Activated CD4-positive, alpha-beta T cell treated with anti-CD3 and anti-CD28 coated beads for 4 hours (primary cell): Measurements from ENCODE around the gene ADH5.
"Not testable (repeated sequence)": the region's sequence is repeated elsewhere in the genome, so short reads cannot be mapped to it uniquely, and the experiment has no call there.

Experiments used
- DNase-seq, 2 donors: peaks; one replicate each; pipeline ENCODE4 v3.0.0-alpha.2; 2020

ADH5 gene

GRCh38 chr4:99088481-99089365 is at the start of gene ADH5:
TSS of gene ADH5 (minus strand) at chr4:99088788. CDS start at chr4:99088700, 88 bp downstream.
- peak; percentile 87 to 92 for DNase-seq

- no peak for DNase-seq
These were observed 47.7 kb upstream of the ADH5 start for GRCh38 chr4:99136329-99136728.

- no peak for DNase-seq
These were observed 47.1 kb upstream of the ADH5 start for GRCh38 chr4:99135541-99136162.

- DNase-seq: no peak
These were observed 46.0 kb upstream of the ADH5 start for GRCh38 chr4:99134586-99134985.

- DNase-seq: no peak
These were observed 42.8 kb upstream of the ADH5 start for GRCh38 chr4:99131378-99131777.

GRCh38 chr4:99126376-99126775 is 37.8 kb upstream of the ADH5 start:
- DNase-seq: no peak

- DNase-seq: no peak
These were observed 32.4 kb upstream of the ADH5 start for GRCh38 chr4:99121008-99121407.

GRCh38 chr4:99120501-99120900 is 31.9 kb upstream of the ADH5 start:
- DNase-seq: no peak

- no peak for DNase-seq
These were observed 29.5 kb upstream of the ADH5 start for GRCh38 chr4:99117876-99118693.

- not testable (repeated sequence) for DNase-seq
These were observed 28.7 kb upstream of the ADH5 start for GRCh38 chr4:99117122-99117841.

GRCh38 chr4:99109286-99109685 is 20.7 kb upstream of the ADH5 start:
- not testable (repeated sequence) for DNase-seq

- DNase-seq: no peak
These were observed 15.6 kb upstream of the ADH5 start for GRCh38 chr4:99104153-99104552.

- DNase-seq: no peak
These were observed 14.6 kb upstream of the ADH5 start for GRCh38 chr4:99103166-99103565.

GRCh38 chr4:99102634-99103033 is 14.0 kb upstream of the ADH5 start:
- no peak for DNase-seq

- DNase-seq: no peak
These were observed 12.3 kb upstream of the ADH5 start for GRCh38 chr4:99100876-99101275.

- not testable (repeated sequence) for DNase-seq
These were observed 11.2 kb upstream of the ADH5 start for GRCh38 chr4:99099814-99100213.

- DNase-seq: no peak
These were observed 10.7 kb upstream of the ADH5 start for GRCh38 chr4:99099311-99099710.

GRCh38 chr4:99091841-99092240 is 3.3 kb upstream of the ADH5 start:
- not testable (repeated sequence) for DNase-seq

- no peak for DNase-seq
These were observed 2.6 kb upstream of the ADH5 start for GRCh38 chr4:99091216-99091575.

GRCh38 chr4:99090481-99091215 is 2.1 kb upstream of the ADH5 start:
- no peak for DNase-seq

GRCh38 chr4:99088023-99088449 is 552 bp downstream of the ADH5 start:
- peak in 1 of 2 donors; percentile 21 for DNase-seq

GRCh38 chr4:99084595-99084994 is 4.0 kb downstream of the ADH5 start:
- DNase-seq: no peak
